ENCODE measurements around the gene GNAS.
"Not testable (repeated sequence)": the region's sequence is repeated elsewhere in the genome, so short reads cannot be mapped to it uniquely, and the experiment has no call there.

Gene GNAS

DNA sequence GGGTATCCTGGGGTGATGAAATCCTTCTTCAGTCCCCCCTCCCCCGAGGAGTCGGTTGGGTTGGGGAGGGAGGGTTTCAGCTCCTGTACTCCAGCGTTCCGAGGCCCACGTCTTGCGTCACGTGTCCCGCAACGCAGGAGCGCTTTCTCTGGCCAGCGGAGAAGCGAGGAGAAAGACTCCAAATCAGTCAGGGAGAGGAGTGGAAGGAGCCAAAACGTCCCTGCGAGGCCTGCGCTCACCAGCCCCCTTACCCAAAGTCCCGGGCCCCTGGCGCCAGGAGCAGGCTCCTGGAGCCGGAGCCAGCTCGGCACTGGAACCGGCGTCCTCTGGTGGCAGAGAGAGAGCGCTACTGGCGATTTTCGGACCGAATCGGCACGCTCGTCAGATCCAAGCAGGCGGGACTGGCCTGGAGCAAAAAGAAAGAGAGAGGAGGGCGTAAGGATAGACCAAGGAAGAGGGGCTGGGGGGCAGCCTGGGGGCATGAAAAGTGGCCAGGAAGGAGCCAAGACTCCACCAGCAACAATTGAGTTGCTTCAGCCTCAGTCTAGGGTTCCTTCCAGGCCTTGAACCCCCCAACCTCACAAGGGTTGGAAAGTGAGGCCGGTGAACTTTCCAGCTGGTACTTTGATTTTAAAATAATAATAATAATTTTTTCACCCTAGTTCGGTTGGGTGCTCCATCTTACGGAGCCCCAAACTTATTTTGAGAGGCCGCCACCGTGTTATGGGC is at the start of gene GNAS:
Gene GNAS (plus strand): TSS at position 174 of the 729 bp plus-strand sequence.
- peak; percentile 37 for DNase-seq

DNA sequence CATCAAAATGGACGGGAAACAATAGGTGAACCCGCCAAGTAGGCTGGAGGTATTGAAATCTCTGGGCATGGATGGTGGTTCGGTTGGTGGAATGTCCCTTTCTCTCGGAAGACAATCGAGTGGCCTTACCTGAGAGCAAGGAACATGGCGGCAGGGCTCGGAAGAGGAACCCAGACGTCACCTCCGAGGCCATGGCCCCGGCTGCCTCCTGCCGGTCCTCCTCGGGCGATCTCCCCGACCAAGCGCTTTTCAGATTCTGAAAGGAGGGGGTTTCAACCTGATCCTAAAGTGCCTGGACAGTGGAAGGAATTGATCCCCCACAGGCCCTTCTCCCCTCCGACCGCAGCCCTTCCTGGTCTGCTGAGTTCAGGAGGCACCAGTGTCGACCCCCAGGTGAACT is 49.0 kb upstream of the GNAS start:
- no peak for DNase-seq

DNA sequence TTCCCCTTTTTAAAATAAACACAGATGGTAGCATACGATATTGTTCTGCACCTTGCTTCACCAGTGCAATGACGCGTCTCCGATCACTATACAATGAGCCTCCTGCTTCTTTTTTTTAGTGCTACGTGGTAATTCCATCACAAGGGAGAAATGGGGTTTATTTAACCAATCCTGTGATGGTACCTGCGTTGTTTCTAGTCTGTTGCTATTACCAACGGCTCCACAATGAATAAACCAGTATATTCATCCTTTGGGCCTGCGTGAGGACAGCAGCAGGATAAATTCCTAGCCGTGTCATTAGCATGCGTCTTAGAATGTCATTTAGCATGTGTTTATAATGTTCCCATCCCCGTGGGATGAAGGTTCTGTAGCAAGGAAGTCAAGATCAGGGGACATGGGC is 44.7 kb upstream of the GNAS start:
- DNase-seq = no peak

DNA sequence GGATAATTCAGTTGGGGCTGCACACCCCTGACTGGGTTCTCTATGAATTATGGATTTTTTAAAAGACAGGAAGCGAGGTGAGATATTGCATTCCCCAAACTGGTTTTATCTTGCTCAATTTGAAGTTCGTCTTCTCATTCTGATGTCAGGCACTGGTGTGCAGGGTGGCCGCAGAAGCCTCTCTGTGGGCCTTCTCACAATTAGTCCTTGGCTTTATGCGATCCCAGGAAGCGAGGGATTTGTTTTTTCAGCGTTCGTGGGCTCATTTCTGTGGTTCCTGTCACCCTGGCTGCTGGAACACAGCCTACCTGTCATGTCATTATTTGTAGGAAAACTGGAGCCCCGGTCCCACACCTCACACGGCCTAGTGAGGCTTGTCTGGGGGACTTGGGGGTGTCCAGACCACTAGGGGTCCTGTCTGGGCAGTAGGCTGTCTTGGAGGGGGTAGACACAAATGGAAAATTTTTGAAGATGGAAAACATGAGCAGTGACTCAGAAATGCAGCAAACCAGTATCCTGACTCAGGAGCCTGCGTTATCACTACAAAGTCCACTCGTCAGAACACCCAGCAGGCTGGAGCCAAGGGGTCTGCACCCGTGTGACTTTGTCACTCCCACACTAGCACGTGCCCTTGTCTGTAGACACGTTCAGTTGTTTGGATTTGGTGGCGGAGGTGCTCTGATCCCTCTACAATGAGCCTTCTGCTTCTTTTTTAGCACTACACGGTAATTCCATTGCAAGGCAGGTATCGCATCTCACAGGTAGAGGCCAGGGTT is 44.1 kb upstream of the GNAS start:
- DNase-seq = no peak

DNA sequence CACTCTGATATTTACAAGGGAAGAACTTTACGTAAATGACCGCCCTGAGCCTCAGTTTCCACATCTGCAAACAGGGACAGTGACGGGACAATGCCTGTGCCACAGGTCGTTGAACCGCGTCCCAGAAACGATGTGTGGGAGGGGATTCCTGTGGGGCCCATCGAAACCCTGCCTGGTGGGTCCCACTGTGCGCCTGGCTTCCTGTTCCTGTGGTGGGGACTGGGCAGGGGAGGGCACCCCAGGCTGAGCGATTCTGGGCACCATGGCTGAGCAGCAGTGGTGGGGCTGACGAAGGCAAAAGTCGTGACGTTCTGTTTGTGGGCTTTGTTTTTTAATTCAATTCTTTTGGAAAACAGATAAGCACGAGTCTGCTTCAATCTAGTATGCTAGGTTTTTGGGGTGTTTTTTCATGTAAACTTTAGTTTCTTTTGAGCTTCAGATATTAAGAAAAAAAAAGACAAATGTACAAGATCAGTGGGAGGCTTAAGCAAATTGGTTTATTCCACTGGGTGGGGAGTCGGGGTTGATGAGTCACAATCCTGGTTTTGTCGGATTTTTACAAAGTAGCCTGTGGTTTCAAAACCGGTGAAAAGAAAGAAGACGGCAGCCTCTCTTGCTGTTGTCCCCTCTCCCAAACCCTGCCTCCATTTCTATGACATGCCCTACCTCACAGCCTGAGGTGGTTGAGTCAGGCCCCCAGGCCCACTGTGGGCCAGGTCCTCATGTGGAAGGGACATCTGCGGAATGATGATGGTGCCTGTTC is 42.2 kb upstream of the GNAS start:
- no peak for DNase-seq

DNA sequence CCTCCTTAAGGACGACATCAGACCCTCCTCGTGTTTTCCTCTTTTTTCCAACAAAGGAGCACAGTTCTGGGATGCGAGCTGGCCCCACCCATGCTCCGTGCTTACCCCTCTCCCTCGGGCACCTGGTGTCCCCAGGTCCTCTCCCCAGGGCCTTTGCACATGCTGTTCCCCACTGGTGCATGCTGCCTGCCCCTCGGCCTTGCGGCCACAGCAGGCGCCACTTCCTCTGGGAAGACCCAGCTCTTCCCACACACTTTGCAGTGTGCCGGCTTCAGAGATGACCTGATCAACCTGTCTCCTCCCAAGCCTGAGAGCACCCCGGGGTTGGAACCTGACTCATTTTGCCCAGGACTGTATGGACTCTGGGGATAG is 41.7 kb upstream of the GNAS start:
- no peak for DNase-seq

GRCh38 chr20:58811334-58811733 is 41.2 kb upstream of the GNAS start:
- no peak for DNase-seq

DNA sequence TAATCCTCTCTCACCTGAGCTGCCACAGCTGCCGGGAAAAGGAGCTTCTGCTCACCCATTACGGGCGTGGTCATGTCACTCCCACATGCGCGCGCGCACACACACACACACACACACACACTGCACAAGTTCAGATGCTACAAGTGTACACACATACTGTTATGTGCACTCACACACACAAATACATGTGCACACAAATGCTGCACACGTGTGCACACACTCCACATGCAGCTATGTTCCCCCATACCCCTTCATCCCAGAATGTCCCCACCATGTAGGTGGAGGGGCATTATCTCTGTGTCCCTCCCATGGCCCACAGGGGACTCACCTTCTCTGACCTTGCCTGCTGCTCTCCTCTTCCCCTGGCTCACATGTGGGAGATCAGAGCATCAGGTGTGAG is 39.1 kb upstream of the GNAS start:
- DNase-seq = no peak

GRCh38 chr20:58815448-58815847 is 37.1 kb upstream of the GNAS start:
- DNase-seq = no peak

GRCh38 chr20:58816051-58816450 is 36.5 kb upstream of the GNAS start:
- no peak for DNase-seq

- DNase-seq = no peak
Measured at GRCh38 chr20:58816957-58817651, 35.4 kb upstream of the GNAS start.

GRCh38 chr20:58817748-58818147 is 34.8 kb upstream of the GNAS start:
- no peak for DNase-seq

GRCh38 chr20:58818586-58819285 is 33.8 kb upstream of the GNAS start:
- no peak for DNase-seq

- DNase-seq = no peak
Measured at GRCh38 chr20:58819921-58820320, 32.6 kb upstream of the GNAS start.

- not testable (repeated sequence) for DNase-seq
Measured at GRCh38 chr20:58820515-58820914, 32.0 kb upstream of the GNAS start.

DNA sequence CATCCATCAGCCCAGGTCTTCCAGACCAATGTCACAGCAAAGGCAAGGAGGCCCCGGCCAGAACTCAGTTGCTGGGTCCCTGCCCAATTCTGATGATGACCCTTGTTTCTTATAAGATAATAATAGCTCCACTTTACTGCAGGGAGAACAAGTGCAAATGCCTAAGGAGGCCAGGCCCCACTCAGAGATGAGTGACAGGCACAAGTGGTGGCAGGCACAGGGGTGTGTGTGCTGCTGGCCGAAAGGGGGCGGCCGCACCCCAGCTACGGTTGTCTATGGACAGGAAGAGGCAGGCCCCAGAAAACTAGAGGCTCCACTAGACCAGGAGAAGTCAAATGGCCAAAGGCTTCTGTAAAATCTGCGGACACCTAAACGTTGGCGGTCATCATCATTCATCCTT is 30.4 kb upstream of the GNAS start:
- no peak for DNase-seq

- no peak for DNase-seq
Measured at GRCh38 chr20:58822748-58823730, 29.5 kb upstream of the GNAS start.

DNA sequence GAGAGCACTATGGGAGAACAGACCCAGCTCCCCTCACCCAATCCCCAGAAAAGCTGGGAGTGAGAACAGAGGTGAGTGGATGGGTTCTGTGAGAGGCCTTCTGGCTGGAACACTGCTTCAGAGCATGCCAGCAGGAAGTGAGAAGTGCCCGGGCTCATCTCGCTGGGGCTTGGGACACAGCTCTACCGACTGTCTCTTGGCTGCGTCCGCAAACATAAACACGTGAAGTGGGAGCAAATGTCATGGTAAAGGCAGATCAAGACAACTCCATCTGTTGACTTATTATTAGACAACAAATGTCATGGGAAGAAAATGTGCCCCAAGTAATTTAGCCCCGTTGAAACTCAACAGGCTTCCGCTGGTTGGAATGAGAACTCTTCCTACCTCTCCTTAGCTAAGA is 27.7 kb upstream of the GNAS start:
- DNase-seq = no peak

DNA sequence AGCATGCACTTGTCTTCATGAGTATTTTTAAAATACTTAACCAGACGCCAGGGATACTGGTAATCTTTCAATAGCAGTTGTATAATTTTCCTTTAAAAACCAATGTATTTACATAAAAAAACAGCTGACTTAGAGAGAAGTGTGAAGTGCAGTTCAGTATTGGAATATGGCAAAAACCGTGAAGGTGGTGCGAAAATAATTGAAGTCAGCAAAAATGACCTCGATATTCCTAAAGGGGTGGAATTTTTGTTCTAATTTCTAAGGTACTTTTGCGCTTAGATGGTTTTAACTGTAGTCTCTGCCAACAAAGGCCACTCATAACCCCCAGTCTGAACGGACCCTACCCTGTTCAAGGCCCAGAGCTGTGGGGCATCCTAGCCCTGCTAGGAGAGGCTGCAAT is 27.1 kb upstream of the GNAS start:
- no peak for DNase-seq

- no peak for DNase-seq
Measured at GRCh38 chr20:58826271-58826670, 26.2 kb upstream of the GNAS start.

- DNase-seq = no peak
Measured at GRCh38 chr20:58828136-58828535, 24.4 kb upstream of the GNAS start.
